T-helper 1 cell treated with Interleukin-12 subunit alpha and Interleukin-12 subunit beta and Interleukin-4 antibody, amounts not matched to agents 30 μg/mL and 1 μg/mL, for 36 hours (primary cell): ENCODE data around the gene ALOX15.

ENCODE experiments used
- H3K27ac Mint-ChIP-seq: one replicate; pipeline ENCODE4 v1.8.0; 2021; ENCODE audit warnings: mild to moderate bottlenecking, mixed read lengths
- H3K27me3 Mint-ChIP-seq: one replicate; pipeline ENCODE4 v1.8.0; 2021; ENCODE audit warnings: low read depth, mixed read lengths
- H3K36me3 Mint-ChIP-seq: one replicate; pipeline ENCODE4 v1.8.0; 2021; ENCODE audit warnings: low read depth, mixed read lengths
- H3K4me1 Mint-ChIP-seq: one replicate; pipeline ENCODE4 v1.8.0; 2021; ENCODE audit warnings: low read depth, mixed read lengths
- H3K4me3 Mint-ChIP-seq: one replicate; pipeline ENCODE4 v1.8.0; 2021; ENCODE audit warnings: mild to moderate bottlenecking, moderate library complexity, mixed read lengths
- H3K9me3 Mint-ChIP-seq: one replicate; pipeline ENCODE4 v1.8.0; 2021; ENCODE audit warnings: mixed read lengths

The ALOX15 gene

DNA sequence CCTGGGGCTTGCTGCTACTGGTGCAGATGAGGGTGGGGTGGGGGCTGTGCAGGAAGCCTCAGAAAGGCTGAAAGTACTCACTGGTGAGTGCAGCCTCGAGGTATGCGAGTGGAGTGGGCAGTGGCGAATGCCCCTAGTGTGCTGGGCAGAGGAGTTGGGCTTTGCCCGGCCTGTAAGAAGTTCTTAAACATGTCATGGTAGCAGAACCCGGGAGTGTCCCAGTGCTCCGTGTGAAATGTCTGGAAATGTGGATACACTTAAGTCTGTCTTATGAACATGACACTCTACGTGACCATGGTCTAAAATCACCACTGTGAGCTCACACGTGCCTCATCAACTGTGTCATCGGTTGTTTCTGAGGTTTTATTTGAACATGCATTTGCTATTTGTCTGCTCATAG, 55.4 kb downstream of the ALOX15 start:
- no peak overlapping the region for H3K4me3 Mint-ChIP-seq
- H3K27me3 Mint-ChIP-seq, result peaks cover 57% of the 10 kb centered on the region
- H3K4me1 Mint-ChIP-seq, result peaks cover 2% of the 10 kb centered on the region
- H3K27ac Mint-ChIP-seq, result no peak overlapping the region
- no peaks in the 10 kb centered on the region for H3K9me3 Mint-ChIP-seq
- H3K36me3 Mint-ChIP-seq, result no peaks in the 10 kb centered on the region

DNA sequence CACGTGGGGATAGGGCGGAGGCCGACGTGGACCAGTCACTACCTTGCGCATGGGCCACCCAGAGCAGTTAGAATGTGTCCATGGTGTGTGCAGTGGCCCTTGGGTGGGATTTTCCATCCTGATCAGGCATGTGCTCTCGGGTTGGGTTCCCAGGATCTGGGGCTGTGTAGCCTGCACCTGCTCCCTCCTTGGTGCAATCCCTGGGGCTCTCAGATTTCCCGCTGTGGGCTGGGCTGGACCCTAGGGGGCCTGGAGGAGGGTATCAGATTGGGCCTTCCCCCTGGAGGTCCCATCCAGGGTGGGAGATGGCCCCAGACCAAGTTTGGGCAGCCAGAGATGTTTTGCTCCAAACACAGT, 55.9 kb downstream of the ALOX15 start:
- Mint-ChIP-seq H3K9me3 (no peaks in the 10 kb centered on the region), H3K4me1 (peaks cover 2% of the 10 kb centered on the region), H3K36me3 (no peaks in the 10 kb centered on the region), H3K27me3 (peaks cover 59% of the 10 kb centered on the region), H3K27ac (no peak overlapping the region), H3K4me3 (no peak overlapping the region)

DNA sequence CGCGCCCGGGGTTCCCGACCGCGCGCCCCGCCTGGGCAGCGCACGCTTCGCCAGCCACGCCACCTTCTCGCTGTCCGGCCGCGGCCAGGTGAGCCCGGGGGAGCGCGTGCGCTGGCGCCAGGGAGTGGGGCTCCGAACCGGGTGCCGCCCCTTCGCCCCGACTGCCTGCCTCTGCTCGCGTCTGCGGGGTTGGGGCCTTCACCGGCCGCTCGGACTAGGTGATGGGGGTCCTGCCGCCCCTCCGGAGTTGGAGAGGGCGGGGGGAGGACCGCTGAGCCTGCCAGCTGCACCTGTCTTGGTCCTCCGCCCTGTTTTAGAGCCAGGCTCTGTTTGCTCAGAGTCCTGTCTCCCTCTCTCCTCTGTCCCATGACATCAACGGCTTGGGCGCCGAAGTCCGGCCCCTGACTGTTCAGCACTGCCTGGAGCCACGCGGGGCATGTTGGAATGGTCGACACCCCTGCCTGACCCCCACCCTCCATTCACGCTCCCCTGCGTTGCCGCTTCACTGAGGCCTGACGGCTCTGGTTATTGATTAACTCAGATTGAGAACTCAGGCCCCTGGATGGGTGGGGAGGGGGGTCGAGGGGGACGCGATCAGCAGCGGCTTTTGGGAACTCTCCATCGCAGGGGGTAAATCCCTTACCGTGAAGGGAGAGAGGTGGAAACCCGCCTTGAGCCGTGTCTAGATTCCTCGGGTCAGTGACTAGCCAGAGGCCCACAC, 56.4 kb downstream of the ALOX15 start:
- H3K27ac Mint-ChIP-seq, result no peak overlapping the region
- H3K4me3 Mint-ChIP-seq, result no peak overlapping the region
- H3K9me3 Mint-ChIP-seq, result no peaks in the 10 kb centered on the region
- H3K4me1 Mint-ChIP-seq, result peaks cover 2% of the 10 kb centered on the region
- H3K27me3 Mint-ChIP-seq, result peaks cover 54% of the 10 kb centered on the region
- no peaks in the 10 kb centered on the region for H3K36me3 Mint-ChIP-seq

DNA sequence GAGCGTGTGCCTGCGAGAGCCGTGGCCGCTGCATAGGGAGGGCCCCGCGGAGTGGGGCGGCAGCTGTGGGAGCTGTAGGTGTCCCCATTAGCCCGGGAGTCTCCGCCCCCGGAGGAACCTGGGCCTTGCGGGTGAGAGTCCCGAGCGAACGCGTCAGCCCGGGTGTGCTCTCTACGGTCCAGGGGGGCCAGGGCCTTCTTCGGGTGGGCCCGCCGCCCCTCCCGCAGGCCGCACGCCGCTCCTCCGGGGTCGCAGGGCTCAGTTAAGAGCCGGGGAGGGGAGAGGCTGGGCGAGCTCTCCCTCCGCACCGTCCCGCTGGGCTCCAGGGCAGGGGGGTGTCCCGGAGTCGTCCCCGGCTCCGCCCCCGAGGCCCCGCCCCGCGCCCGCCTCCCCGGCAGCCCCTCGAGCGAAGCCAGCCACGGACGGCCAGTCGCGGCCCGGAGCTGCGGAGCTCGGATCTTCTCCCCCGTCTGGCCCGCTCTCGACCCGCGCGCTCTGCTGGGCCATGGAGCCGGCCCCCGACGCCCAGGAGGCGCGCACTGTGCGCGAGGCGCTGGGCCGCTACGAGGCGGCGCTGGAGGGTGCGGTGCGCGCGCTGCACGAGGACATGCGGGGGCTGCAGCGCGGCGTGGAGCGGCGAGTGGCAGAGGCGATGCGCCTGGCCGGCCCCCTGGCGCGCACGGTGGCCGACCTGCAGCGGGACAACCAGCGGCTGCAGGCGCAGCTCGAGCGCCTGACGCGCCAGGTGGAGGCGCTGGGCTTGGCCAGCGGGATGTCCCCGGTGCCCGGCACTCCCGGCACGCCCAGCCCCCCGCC, 57.2 kb downstream of the ALOX15 start, which contains the start of gene SMTNL2:
TSS of gene SMTNL2 (plus strand) at position 429 of the 816 bp plus-strand sequence. CDS start at position 506, 77 bp downstream.
- Mint-ChIP-seq H3K4me1 (peaks cover 2% of the 10 kb centered on the region), H3K4me3 (peak within 1 kb of the TSS; percentile 36), H3K36me3 (no peaks in the 10 kb centered on the region), H3K27ac (no peak within 1 kb of the TSS), H3K27me3 (peaks cover 54% of the 10 kb centered on the region), H3K9me3 (no peaks in the 10 kb centered on the region)

DNA sequence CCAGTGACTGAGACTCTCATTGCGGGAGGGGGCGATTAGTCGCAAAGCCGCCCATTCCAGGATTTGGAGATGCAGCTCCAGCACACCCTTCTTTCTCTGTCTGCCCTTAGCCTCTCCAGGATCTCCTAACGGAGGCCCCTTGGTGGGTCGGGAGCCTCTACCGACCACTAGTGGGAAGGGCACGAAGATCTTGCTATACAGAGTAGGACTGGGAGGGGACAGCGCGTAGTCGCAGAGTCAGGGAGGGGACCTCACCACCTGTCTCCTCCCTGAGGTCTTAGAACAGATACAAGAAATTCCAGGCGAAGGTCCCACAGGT, 57.7 kb downstream of the ALOX15 start:
- H3K27ac Mint-ChIP-seq, result no peak overlapping the region
- peak overlapping the region; percentile 36 for H3K4me3 Mint-ChIP-seq
- peaks cover 2% of the 10 kb centered on the region for H3K4me1 Mint-ChIP-seq
- no peaks in the 10 kb centered on the region for H3K36me3 Mint-ChIP-seq
- H3K27me3 Mint-ChIP-seq, result peaks cover 54% of the 10 kb centered on the region
- no peaks in the 10 kb centered on the region for H3K9me3 Mint-ChIP-seq

DNA sequence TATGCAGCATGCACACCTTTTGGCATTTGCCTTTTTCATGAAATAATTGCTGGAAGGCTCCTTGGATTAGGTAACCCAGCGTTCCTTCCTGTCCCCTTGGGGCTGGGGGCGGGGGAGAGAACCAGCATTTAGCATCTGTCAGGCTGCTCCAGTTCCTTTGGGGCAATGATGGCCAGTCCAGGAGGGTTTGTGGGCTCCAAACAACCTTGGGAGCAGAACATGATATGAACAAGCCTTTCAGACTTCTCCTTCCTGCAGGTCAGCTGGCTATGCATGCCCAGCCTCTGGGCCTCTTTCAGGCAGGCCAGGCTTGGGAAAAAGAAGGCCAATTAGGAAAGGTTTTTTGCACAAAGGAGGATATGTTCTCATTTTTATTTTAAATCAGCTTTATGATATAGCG, 58.3 kb downstream of the ALOX15 start:
- Mint-ChIP-seq H3K27me3 (peaks cover 49% of the 10 kb centered on the region), H3K4me3 (no peak overlapping the region), H3K36me3 (no peaks in the 10 kb centered on the region), H3K9me3 (no peaks in the 10 kb centered on the region), H3K4me1 (peaks cover 2% of the 10 kb centered on the region), H3K27ac (no peak overlapping the region)

DNA sequence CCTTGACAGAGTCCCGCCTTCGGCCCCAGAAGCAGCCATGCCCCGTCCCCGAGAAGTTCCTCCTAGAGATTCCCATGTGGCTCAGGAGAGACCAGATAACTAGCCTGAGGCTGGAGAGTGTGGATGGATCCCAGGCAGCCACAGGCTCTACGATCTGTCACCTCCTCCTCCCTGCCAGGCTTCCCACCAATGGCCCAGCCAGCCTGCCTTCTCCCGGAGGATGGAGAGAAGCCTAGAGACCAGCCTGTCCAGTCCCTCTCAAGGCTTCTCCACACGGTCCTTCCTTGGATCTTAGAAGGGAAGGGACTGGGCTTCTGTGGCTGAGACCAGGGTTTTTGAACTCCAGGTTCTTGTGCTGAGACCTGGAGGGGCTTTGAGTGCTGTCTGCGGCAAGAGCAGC, 58.8 kb downstream of the ALOX15 start:
- Mint-ChIP-seq H3K27ac (no peak overlapping the region), H3K27me3 (peaks cover 49% of the 10 kb centered on the region), H3K4me1 (peaks cover 2% of the 10 kb centered on the region), H3K36me3 (no peaks in the 10 kb centered on the region), H3K4me3 (no peak overlapping the region), H3K9me3 (no peaks in the 10 kb centered on the region)

DNA sequence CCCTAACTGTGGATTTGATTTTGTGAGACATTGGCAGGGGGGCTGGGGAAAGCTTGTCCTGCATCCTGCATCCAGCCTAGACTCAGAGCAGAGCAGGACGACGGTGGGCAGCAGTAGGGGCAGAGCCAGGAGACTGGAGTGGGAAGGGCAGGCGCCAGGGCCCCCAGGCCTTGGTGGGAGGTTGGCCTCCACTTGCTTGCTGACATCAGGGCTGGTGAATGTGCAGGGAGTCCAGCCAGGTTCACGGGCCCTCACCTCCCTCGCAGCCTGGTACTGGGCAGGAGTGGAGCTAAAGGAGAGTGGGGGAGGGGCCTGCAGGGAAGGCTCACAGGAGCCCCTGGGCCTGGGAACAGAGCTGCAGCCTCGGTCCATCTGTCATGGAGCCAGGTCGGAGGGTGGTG, 59.4 kb downstream of the ALOX15 start:
- no peak overlapping the region for H3K4me3 Mint-ChIP-seq
- H3K4me1 Mint-ChIP-seq, result peaks cover 2% of the 10 kb centered on the region
- no peaks in the 10 kb centered on the region for H3K36me3 Mint-ChIP-seq
- no peaks in the 10 kb centered on the region for H3K9me3 Mint-ChIP-seq
- peaks cover 47% of the 10 kb centered on the region for H3K27me3 Mint-ChIP-seq
- no peak overlapping the region for H3K27ac Mint-ChIP-seq
